ENCODE results near the gene ZNRF1. TPM values are rescaled to one million over a fixed set of nuclear protein-coding genes. Genes with fewer than 3 reads are reported as not detected.

Gene ZNRF1
- total and polyA plus RNA-seq, 2 donors from 2014 or later: 10.8 to 23.1 TPM

DNA sequence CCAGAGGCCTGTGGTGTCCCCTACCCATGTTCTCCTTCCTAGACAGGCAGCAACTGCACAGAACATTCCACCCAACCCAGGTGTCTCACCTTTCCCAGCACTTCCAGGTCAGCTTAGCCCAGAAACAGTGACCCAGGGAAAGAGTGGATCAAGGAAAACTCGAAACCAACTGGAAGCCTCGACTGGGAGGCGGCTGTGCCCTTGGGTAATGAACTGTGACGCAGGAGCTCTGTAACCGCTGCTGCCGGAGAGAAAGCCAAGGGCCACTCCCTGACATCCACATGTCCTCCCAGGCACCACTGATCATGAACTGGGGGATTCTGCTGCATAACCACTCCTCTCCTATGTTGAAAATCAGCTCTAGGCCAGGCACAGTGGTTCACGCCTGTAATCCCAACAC is 48.3 kb upstream of the ZNRF1 start:
- H3K4me3 ChIP-seq (ENCODE audit: low read length in 3 of 3): no peak overlapping the region
- no peaks in the 10 kb centered on the region for H3K27me3 ChIP-seq (ENCODE audit: control insufficient read depth, insufficient read depth, low read length)
- intact Hi-C loops (cut with DNase I): no loop called here
- H3K4me1 ChIP-seq (ENCODE audit: control insufficient read depth in 2 of 3, insufficient read depth in 2 of 3, low read depth in 1 of 3, low read length in 3 of 3): peaks cover 0 to 6% (median 0%) of the 10 kb centered on the region in 3 donors
- TF ChIP-seq, protein P1, sequence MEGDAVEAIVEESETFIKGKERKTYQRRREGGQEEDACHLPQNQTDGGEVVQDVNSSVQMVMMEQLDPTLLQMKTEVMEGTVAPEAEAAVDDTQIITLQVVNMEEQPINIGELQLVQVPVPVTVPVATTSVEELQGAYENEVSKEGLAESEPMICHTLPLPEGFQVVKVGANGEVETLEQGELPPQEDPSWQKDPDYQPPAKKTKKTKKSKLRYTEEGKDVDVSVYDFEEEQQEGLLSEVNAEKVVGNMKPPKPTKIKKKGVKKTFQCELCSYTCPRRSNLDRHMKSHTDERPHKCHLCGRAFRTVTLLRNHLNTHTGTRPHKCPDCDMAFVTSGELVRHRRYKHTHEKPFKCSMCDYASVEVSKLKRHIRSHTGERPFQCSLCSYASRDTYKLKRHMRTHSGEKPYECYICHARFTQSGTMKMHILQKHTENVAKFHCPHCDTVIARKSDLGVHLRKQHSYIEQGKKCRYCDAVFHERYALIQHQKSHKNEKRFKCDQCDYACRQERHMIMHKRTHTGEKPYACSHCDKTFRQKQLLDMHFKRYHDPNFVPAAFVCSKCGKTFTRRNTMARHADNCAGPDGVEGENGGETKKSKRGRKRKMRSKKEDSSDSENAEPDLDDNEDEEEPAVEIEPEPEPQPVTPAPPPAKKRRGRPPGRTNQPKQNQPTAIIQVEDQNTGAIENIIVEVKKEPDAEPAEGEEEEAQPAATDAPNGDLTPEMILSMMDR (IDR thresholded peaks at IDR 0.05; ENCODE audit: borderline replicate concordance, extremely low read depth, insufficient read depth): no peak
- H3K36me3 ChIP-seq (ENCODE audit: control insufficient read depth in 2 of 3, insufficient read depth in 3 of 3, low read length in 3 of 3): peaks cover 3 to 26% (median 10%) of the 10 kb centered on the region in 3 donors
- H3K9me3 ChIP-seq (ENCODE audit: control insufficient read depth in 2 of 3, insufficient read depth in 1 of 3, low read length in 3 of 3): no peaks in the 10 kb centered on the region
- peak in 4 of 5 donors; percentile 48 to 69 (median 50) for DNase-seq
- no peak for FAIRE-seq
- H3K27ac ChIP-seq (ENCODE audit: low read depth in 2 of 2, low read length in 2 of 2): peak overlapping the region in 1 of 2 donors; percentile 7
- H3K9ac ChIP-seq (ENCODE audit: low read length in 3 of 3): no peak overlapping the region

DNA sequence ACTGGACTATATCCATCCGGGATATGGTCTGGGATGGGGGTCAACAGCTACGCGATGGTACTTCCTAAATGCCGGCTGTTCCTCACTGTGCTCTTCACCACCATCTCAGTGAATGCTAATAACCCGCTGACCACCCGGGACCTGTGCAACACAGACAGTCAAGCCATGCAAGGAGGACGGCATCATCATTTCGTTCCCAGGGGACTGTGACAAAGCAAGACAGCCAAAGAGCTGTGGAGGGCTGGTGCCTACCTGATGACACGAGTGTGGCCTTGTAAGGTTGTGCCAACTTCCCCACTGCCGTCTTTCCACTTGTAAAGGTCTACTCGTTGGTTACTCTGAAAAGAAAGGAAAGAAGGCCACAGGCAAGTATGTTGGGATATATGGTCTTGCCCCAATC is 47.6 kb upstream of the ZNRF1 start:
- intact Hi-C loops (cut with DNase I): no loop called here
- no peak for DNase-seq
- Histone ChIP-seq H3K4me1 (ENCODE audit: control insufficient read depth in 2 of 3, insufficient read depth in 2 of 3, low read depth in 1 of 3, low read length in 3 of 3) (peaks cover 0 to 6% (median 0%) of the 10 kb centered on the region in 3 donors), H3K36me3 (ENCODE audit: control insufficient read depth in 2 of 3, insufficient read depth in 3 of 3, low read length in 3 of 3) (peaks cover 3 to 29% (median 13%) of the 10 kb centered on the region in 3 donors), H3K4me3 (ENCODE audit: low read length in 3 of 3) (no peak overlapping the region), H3K27me3 (ENCODE audit: control insufficient read depth, insufficient read depth, low read length) (no peaks in the 10 kb centered on the region), H3K9ac (ENCODE audit: low read length in 3 of 3) (no peak overlapping the region), H3K27ac (ENCODE audit: low read depth in 2 of 2, low read length in 2 of 2) (peak overlapping the region in 1 of 2 donors; percentile 9), H3K9me3 (ENCODE audit: control insufficient read depth in 2 of 3, insufficient read depth in 1 of 3, low read length in 3 of 3) (no peaks in the 10 kb centered on the region)
- TF ChIP-seq, protein P1 (IDR thresholded peaks at IDR 0.05; ENCODE audit: borderline replicate concordance, extremely low read depth, insufficient read depth): no peak
- no peak for FAIRE-seq

DNA sequence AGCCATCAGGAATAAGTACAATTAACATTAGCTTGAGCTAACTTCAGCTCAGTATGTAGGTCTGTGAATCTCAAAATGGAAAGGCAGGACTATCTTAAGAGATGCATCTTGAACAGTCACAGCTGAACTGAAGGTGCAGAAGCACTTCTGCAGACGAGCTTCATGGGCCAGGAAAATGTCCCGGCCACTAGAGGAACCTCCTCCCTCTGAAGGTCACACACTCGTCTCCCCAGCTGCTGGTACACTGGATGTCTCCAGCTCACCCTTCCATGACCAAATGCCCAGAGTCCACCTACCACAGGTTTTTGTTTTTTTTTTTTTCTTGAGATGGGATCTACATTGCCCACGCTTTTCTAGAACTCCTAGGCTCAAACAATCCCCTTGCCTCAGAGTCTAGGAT is 47.1 kb upstream of the ZNRF1 start:
- TF ChIP-seq, protein P1 (IDR thresholded peaks at IDR 0.05; ENCODE audit: borderline replicate concordance, extremely low read depth, insufficient read depth): no peak
- H3K36me3 ChIP-seq (ENCODE audit: control insufficient read depth in 2 of 3, insufficient read depth in 3 of 3, low read length in 3 of 3): peaks cover 3 to 32% (median 12%) of the 10 kb centered on the region in 3 donors
- H3K4me3 ChIP-seq (ENCODE audit: low read length in 3 of 3): no peak overlapping the region
- no peaks in the 10 kb centered on the region for H3K27me3 ChIP-seq (ENCODE audit: control insufficient read depth, insufficient read depth, low read length)
- peak overlapping the region in 1 of 2 donors; percentile 51 for H3K27ac ChIP-seq (ENCODE audit: low read depth in 2 of 2, low read length in 2 of 2)
- peaks cover 0 to 6% (median 0%) of the 10 kb centered on the region in 3 donors for H3K4me1 ChIP-seq (ENCODE audit: control insufficient read depth in 2 of 3, insufficient read depth in 2 of 3, low read depth in 1 of 3, low read length in 3 of 3)
- H3K9me3 ChIP-seq (ENCODE audit: control insufficient read depth in 2 of 3, insufficient read depth in 1 of 3, low read length in 3 of 3): no peaks in the 10 kb centered on the region
- peak in 3 of 5 donors; percentile 20 to 62 (median 43) for DNase-seq
- intact Hi-C loops (cut with DNase I): no loop called here
- FAIRE-seq: no peak
- no peak overlapping the region for H3K9ac ChIP-seq (ENCODE audit: low read length in 3 of 3)

- peaks cover 4 to 19% (median 10%) of the 10 kb centered on the region in 3 donors for H3K36me3 ChIP-seq (ENCODE audit: control insufficient read depth in 2 of 3, insufficient read depth in 3 of 3, low read length in 3 of 3)
- intact Hi-C loops (cut with DNase I): no loop called here
- H3K4me1 ChIP-seq (ENCODE audit: control insufficient read depth in 2 of 3, insufficient read depth in 2 of 3, low read depth in 1 of 3, low read length in 3 of 3): peaks cover 0 to 6% (median 0%) of the 10 kb centered on the region in 3 donors
- H3K9me3 ChIP-seq (ENCODE audit: control insufficient read depth in 2 of 3, insufficient read depth in 1 of 3, low read length in 3 of 3): no peaks in the 10 kb centered on the region
- no peak overlapping the region for H3K9ac ChIP-seq (ENCODE audit: low read length in 3 of 3)
- H3K27ac ChIP-seq (ENCODE audit: low read depth in 2 of 2, low read length in 2 of 2): no peak overlapping the region
- H3K27me3 ChIP-seq (ENCODE audit: control insufficient read depth, insufficient read depth, low read length): no peaks in the 10 kb centered on the region
- FAIRE-seq (no peak), DNase-seq (no peak)
- H3K4me3 ChIP-seq (ENCODE audit: low read length in 3 of 3): no peak overlapping the region
- TF ChIP-seq, protein P1 (IDR thresholded peaks at IDR 0.05; ENCODE audit: borderline replicate concordance, extremely low read depth, insufficient read depth): no peak
These were observed 44.1 kb upstream of the ZNRF1 start for GRCh38 chr16:74954763-74955162.
